LNCAP (cell line): ENCODE results near the gene EOGT.

Experiments
- TF ChIP-seq, protein P1 (sequence below): fragments of 450-650 bp; IDR thresholded peaks from 2 replicates; pipeline ENCODE4 v1.5.1; 2017; ENCODE audit warnings: mild to moderate bottlenecking

The EOGT gene

DNA sequence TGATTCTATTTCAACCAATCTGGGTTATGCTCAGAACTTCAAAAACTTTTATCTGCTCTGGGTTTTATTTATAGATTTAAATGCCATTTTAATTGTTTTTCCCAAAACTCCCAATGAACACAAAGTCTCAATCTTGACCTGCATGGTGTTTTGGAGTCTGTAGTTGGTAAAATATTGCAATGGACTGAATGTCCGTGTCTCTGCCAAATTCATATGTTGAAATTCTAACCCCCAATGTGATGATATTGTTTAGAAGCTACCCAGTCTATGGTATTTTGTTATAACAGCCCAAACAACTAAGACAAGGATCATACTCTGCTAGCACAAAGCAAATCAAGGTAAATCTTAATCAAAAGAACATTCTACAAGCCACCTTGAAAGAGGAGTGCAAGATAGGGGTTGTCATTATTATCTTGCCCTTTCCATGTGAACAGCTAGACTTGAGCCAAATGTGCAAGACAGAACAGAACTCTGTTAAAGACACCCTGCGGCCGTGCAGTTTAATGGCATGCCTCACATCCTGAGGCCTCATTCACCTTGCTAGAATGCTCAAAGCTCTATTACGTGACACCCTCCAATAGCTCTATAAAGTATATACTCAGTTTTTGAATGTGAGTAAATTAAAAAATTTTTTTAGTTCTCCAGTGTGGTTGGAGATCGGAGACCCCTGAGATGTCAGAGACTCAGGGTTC lies 7.5 kb downstream of the EOGT start:
- TF ChIP-seq, protein P1, sequence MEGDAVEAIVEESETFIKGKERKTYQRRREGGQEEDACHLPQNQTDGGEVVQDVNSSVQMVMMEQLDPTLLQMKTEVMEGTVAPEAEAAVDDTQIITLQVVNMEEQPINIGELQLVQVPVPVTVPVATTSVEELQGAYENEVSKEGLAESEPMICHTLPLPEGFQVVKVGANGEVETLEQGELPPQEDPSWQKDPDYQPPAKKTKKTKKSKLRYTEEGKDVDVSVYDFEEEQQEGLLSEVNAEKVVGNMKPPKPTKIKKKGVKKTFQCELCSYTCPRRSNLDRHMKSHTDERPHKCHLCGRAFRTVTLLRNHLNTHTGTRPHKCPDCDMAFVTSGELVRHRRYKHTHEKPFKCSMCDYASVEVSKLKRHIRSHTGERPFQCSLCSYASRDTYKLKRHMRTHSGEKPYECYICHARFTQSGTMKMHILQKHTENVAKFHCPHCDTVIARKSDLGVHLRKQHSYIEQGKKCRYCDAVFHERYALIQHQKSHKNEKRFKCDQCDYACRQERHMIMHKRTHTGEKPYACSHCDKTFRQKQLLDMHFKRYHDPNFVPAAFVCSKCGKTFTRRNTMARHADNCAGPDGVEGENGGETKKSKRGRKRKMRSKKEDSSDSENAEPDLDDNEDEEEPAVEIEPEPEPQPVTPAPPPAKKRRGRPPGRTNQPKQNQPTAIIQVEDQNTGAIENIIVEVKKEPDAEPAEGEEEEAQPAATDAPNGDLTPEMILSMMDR: no peak

DNA sequence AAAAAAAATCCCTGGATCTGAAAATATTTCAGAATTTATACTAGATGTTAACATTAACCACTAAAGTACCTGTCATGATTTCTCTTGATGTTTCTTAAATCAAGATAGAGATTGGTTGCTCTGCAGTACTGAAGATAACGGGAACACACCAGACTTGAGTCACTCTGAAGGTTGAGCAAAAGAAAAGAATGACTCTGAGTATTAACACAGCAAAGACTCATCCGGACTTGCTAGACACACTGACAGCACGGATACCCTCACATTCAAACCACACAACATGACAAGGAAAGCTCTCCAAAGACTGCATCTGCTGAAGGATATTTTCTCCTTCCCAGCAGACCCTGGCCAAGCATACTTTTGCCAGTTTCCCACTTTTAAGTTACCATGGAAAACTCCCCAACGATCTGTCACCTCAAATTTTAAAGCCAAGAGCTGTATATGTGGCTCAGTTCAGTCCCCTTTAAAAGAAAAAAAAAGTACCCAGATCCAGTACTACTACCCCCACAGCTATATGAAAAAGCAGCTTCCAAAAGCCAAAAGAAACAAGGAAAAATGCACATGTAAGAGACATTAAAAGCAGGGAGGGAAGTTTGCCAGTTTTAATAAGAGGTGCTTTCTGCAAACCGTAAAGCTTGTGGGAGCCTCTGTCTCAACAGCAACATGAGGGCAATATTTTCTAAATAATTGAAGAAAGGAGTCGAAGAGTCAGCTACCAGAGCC lies 8.3 kb downstream of the EOGT start:
- TF ChIP-seq, protein P1: no peak

DNA sequence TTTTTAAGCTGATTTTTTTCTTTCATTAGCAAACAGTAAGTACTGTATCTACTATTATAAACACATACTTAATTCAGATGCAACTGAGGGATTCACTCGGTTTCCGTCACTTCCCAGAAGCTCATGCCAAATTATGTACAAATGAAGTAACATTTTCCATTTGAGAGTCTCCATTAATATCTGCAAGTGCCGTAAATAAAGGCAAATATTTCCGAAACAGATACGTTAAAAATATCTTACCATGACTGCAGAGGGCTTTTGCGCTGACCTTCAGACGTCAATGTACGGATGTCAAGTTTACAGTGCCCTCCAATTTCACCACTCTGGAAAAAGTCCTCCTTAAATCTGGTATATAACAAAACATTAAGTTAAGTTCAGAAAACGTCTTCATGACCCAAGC lies 9.3 kb downstream of the EOGT start:
- TF ChIP-seq, protein P1: no peak

DNA sequence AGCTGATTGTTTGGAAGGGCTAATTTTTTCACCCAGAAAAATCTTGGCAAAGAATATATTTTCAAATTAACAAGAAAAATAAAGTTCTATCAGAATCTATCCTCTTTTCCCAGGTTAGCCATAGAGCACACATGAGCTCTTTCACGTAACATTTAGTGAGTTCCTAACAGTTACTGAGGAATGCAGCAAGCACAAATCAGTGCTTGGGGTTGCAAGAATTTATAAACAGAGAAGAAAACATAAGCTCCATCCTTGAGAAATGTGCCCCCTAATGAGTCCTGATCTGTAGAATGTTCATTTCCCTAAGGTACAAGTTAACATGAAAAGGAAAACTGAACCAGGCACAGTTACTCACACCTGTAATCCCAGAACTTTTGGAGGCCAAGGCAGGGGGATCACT lies 13.9 kb downstream of the EOGT start:
- TF ChIP-seq, protein P1: no peak

DNA sequence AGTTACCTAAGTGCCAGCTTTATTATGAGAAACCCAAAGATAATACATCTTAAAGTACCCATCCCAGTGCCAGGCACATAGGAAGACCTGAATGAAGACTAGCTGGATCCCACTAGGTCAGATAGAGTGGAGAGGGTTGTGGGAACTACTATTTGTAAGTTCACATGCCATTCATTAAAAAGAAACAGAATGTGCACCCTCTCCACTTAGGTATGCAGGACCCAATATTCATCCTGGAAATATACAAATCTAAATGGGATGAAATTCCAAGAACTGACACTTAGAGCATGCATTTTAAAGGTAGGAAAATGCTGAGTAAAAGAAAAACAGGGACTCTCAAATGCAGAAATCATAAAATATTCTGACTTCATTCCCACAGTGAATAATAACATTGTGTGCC lies 14.3 kb downstream of the EOGT start:
- TF ChIP-seq, protein P1: no peak

DNA sequence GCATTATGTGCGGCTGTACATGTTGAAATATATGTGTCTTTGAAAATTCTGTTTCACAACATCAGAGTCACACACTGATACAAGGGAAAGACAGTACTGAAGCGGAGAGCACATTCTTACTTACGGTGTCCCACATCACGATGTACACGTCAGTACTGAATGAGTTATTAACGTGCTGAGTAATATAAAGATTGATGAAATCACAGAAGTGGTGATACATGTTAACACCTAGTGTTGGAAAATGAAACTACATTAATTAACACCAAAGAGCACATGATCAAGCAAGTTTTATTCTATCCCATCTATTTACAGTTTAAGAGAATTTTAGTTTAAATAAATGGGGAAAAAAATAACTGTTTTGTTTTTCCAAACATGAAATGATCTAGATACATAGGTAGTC lies 15.6 kb downstream of the EOGT start:
- TF ChIP-seq, protein P1: no peak

DNA sequence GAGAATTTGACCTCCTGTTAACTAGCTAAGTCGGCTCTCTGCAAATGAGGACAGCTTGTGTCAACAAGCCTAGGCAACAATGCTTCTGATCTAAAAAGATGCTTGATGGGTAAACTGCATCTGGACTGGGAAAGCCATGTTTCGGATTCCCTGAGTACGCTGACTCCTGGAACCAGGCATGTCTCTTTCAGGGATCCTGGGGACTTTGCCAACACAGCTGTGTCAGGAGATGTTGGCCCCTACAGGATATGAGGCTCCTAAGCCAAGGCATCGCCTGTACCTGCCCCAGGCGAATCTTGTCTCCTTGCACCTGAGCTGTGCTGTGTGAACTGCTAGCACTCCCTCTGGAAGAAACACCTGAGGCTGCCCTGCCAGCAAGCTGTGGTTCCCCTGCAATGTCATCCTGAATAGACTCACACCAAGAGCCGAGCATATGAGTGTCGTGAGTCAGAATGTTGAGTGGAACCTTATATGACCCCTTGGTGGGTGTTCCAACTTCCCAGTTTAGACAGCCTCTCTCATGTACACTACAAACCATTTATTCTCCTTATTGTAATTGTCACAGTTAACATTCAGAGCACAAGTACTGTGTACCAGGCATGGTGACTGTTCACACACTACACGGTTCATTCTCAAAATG lies 17.0 kb downstream of the EOGT start:
- TF ChIP-seq, protein P1: no peak
